ENCODE results near the gene RAE1. TPM values are rescaled to one million over a fixed set of nuclear protein-coding genes. Genes with fewer than 3 reads are reported as not detected.

Gene RAE1
- total and polyA plus RNA-seq, 2 donors (not counting 3 experiments of a cell fraction or from before 2014, with no cell fraction given): 34.1 to 55.8 TPM

DNA sequence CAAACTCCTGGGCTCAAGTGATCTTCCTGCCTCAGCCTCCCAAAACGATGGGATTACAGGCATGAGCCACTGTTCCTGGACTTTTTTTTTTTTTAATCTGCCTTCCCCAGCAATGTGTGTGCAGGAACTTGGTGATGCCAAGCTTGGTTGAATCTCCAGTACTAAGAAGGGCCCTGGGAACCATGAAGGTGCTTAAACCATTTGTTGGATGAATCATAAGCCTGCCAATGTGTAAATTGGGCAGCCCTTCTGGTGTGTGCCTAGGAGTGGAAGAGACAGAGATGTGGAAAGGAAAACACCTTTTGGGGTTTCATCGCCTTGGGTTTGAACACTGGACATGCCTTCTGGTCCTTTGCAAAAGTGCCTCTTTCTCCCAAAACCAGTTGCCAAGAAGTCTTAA lies 28.6 kb upstream of the RAE1 start:
- TF ChIP-seq EZH2 (IDR thresholded peaks at IDR 0.05; ENCODE audit: borderline replicate concordance, low read depth, low read length, severe bottlenecking): no peak
- TF ChIP-seq POLR2A (IDR thresholded peaks at IDR 0.05; ENCODE audit: low read depth, low read length): no peak
- TF ChIP-seq POLR2AphosphoS5 (IDR thresholded peaks at IDR 0.05; ENCODE audit: insufficient read depth, low read depth, low read length): no peak
- TF ChIP-seq GATA2 (IDR thresholded peaks at IDR 0.05; ENCODE audit: insufficient read depth, insufficient read length, low read depth, low read length): no peak
- TF ChIP-seq, protein P1, sequence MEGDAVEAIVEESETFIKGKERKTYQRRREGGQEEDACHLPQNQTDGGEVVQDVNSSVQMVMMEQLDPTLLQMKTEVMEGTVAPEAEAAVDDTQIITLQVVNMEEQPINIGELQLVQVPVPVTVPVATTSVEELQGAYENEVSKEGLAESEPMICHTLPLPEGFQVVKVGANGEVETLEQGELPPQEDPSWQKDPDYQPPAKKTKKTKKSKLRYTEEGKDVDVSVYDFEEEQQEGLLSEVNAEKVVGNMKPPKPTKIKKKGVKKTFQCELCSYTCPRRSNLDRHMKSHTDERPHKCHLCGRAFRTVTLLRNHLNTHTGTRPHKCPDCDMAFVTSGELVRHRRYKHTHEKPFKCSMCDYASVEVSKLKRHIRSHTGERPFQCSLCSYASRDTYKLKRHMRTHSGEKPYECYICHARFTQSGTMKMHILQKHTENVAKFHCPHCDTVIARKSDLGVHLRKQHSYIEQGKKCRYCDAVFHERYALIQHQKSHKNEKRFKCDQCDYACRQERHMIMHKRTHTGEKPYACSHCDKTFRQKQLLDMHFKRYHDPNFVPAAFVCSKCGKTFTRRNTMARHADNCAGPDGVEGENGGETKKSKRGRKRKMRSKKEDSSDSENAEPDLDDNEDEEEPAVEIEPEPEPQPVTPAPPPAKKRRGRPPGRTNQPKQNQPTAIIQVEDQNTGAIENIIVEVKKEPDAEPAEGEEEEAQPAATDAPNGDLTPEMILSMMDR (IDR thresholded peaks at IDR 0.05; ENCODE audit: extremely low read depth in 1 of 2, insufficient read depth in 1 of 2, low read depth in 1 of 2, low read length in 2 of 2): no peak
- TF ChIP-seq MYC (IDR thresholded peaks at IDR 0.05; ENCODE audit: low read depth, low read length): no peak
- TF ChIP-seq FOS (IDR thresholded peaks at IDR 0.05; ENCODE audit: borderline replicate concordance, insufficient read depth, low read length): no peak
- H3K9ac ChIP-seq (replicated peaks; ENCODE audit: extremely low read depth, insufficient read depth, low read length): no peak overlapping the region
- no peak overlapping the region for H3K4me3 ChIP-seq (replicated peaks in 1 of 3; ENCODE audit: insufficient read depth in 1 of 3, low read depth in 1 of 3, low read length in 3 of 3)
- no peaks in the 10 kb centered on the region for H3K9me1 ChIP-seq (replicated peaks; ENCODE audit: control insufficient read depth, extremely low read depth, insufficient read depth, low read length)
- ChIA-PET CTCF (no interaction called here), POLR2A (no interaction called here)
- no peaks in the 10 kb centered on the region for H3K4me1 ChIP-seq (ENCODE audit: control insufficient read depth, extremely low read depth, insufficient read depth, low read length)
- H3K9me3 ChIP-seq (replicated peaks; ENCODE audit: control insufficient read depth, insufficient read depth, low read length): no peaks in the 10 kb centered on the region
- intact Hi-C loops (cut with micrococcal nuclease): no loop called here
- no peak overlapping the region for H2AFZ ChIP-seq (ENCODE audit: low read depth, low read length)
- DNase-seq (ENCODE audit: low read depth, low spot score) (no peak), FAIRE-seq (no peak)
- H3K27me3 ChIP-seq (ENCODE audit: control insufficient read depth in 2 of 2, insufficient read depth in 2 of 2, low read length in 2 of 2): no peaks in the 10 kb centered on the region
- BruUV-seq (replicated peaks): no TSS peak
- H3K27ac ChIP-seq (ENCODE audit: insufficient read depth, low read depth, low read length): no peak overlapping the region
- H4K20me1 ChIP-seq (replicated peaks; ENCODE audit: control insufficient read depth, extremely low read depth, insufficient read depth, low read length): no peaks in the 10 kb centered on the region
- dilution Hi-C loops (cut with MboI; ENCODE audit: extremely low pct_ligation_motif_present, low sequenced_read_pairs): no loop called here
- H3K79me2 ChIP-seq (ENCODE audit: control insufficient read depth, insufficient read depth, low read length): no peaks in the 10 kb centered on the region
- H3K36me3 ChIP-seq (ENCODE audit: control insufficient read depth in 2 of 2, extremely low read depth in 1 of 2, insufficient read depth in 2 of 2, low read length in 2 of 2): no peaks in the 10 kb centered on the region
- H3K4me2 ChIP-seq (ENCODE audit: insufficient read depth, low read length): no peak overlapping the region

DNA sequence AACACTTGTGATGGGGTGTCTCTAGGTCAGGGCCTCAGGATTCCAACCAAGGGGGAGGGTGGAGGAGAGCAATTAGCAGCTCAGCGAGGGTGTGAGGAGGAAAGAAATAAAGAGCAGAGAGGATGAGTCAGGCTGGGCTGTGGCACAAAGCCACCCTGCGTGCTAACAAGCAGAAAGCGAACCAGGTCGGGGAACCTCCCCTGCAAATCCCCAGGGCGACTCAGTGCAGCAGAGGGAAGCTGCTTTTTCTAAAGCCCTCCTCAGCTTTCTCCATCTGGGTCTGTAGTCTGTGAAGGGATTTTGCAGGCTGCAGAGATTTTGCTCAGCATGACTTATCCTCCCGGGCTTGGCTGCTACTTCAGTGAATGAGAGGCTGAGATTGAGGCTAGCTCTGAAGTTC lies 28.0 kb upstream of the RAE1 start:
- H3K9me1 ChIP-seq (replicated peaks; ENCODE audit: control insufficient read depth, extremely low read depth, insufficient read depth, low read length): no peaks in the 10 kb centered on the region
- no peak overlapping the region for H3K27ac ChIP-seq (ENCODE audit: insufficient read depth, low read depth, low read length)
- intact Hi-C loops (cut with micrococcal nuclease): no loop called here
- no peak overlapping the region for H3K9ac ChIP-seq (replicated peaks; ENCODE audit: extremely low read depth, insufficient read depth, low read length)
- no peak for FAIRE-seq
- H3K4me1 ChIP-seq (ENCODE audit: control insufficient read depth, extremely low read depth, insufficient read depth, low read length): no peaks in the 10 kb centered on the region
- H4K20me1 ChIP-seq (replicated peaks; ENCODE audit: control insufficient read depth, extremely low read depth, insufficient read depth, low read length): no peaks in the 10 kb centered on the region
- no peaks in the 10 kb centered on the region for H3K27me3 ChIP-seq (ENCODE audit: control insufficient read depth in 2 of 2, insufficient read depth in 2 of 2, low read length in 2 of 2)
- H3K4me2 ChIP-seq (ENCODE audit: insufficient read depth, low read length): no peak overlapping the region
- no peak overlapping the region for H3K4me3 ChIP-seq (replicated peaks in 1 of 3; ENCODE audit: insufficient read depth in 1 of 3, low read depth in 1 of 3, low read length in 3 of 3)
- no TSS peak for BruUV-seq (replicated peaks)
- H3K79me2 ChIP-seq (ENCODE audit: control insufficient read depth, insufficient read depth, low read length): no peaks in the 10 kb centered on the region
- dilution Hi-C loops (cut with MboI; ENCODE audit: extremely low pct_ligation_motif_present, low sequenced_read_pairs): no loop called here
- TF ChIP-seq, protein P1 (IDR thresholded peaks at IDR 0.05; ENCODE audit: extremely low read depth in 1 of 2, insufficient read depth in 1 of 2, low read depth in 1 of 2, low read length in 2 of 2): no peak
- TF ChIP-seq JUN (IDR thresholded peaks at IDR 0.05; ENCODE audit: borderline replicate concordance, insufficient read depth, insufficient read length, low read depth): no peak
- TF ChIP-seq POLR2A (IDR thresholded peaks at IDR 0.05; ENCODE audit: low read depth, low read length): no peak
- no peak for TF ChIP-seq POLR2AphosphoS5 (IDR thresholded peaks at IDR 0.05; ENCODE audit: insufficient read depth, low read depth, low read length)
- no peak for TF ChIP-seq GATA2 (IDR thresholded peaks at IDR 0.05; ENCODE audit: insufficient read depth, insufficient read length, low read depth, low read length)
- TF ChIP-seq EZH2 (IDR thresholded peaks at IDR 0.05; ENCODE audit: borderline replicate concordance, low read depth, low read length, severe bottlenecking): no peak
- no peak for TF ChIP-seq MYC (IDR thresholded peaks at IDR 0.05; ENCODE audit: low read depth, low read length)
- no peak for TF ChIP-seq FOS (IDR thresholded peaks at IDR 0.05; ENCODE audit: borderline replicate concordance, insufficient read depth, low read length)
- TF ChIP-seq MAX (IDR thresholded peaks at IDR 0.05; ENCODE audit: insufficient read depth, insufficient read length): no peak
- ChIA-PET POLR2A (no interaction called here), CTCF (no interaction called here)
- DNase-seq (ENCODE audit: low read depth, low spot score): no peak
- no peak overlapping the region for H2AFZ ChIP-seq (ENCODE audit: low read depth, low read length)
- no peaks in the 10 kb centered on the region for H3K36me3 ChIP-seq (ENCODE audit: control insufficient read depth in 2 of 2, extremely low read depth in 1 of 2, insufficient read depth in 2 of 2, low read length in 2 of 2)
- H3K9me3 ChIP-seq (replicated peaks; ENCODE audit: control insufficient read depth, insufficient read depth, low read length): no peaks in the 10 kb centered on the region
